ENCODE data around the gene SIM1.

Gene SIM1

DNA sequence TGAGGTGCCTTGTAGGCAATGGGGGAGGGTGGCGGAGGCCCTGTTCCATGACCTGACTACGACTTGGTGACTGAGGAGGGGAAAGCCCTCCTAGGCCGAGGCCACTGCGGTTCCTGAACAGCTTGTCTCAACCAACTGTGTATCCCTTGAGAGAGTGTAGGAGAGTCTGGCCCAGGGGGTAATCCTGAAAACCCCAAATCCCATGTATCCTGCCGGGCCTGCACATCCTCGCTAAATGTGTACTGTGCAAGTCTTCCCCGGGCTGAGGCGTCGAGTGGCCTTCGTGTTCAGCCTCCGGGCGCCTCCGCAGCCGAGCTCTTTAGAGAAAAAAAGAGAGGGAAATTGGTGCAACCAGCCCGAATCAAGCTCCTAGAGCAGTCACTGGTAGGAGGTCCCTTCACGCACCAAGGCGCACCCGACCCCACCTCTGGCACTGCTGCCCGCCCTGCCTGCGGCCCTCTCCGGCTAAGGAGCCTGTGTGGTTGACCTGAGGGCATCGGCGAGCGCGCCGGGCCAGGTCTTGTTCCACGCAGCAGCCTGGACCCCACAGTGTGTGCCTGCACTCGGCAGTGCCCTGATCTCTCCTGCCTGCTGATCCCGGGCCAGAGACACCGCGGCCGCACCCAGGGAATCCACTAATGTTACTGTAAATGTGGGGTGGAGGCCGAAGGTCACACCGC is 7.3 kb downstream of the SIM1 start:
- no peak for DNase-seq (ENCODE audit: low read depth)

DNA sequence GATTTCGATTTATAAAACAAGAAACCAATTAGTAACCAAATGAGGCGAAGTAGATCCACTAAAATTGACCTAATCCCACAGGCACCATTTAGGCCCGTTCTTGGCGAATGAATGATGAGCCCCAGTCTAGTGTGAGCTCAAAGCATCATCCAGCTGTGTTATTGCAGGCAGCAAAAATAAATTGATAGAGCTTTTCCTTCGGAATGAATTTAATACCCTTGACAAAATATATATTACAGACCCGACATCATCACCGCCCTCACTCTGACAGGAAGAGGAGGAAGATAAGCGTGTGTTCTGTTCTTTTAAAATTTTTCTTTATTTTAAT is 7.8 kb downstream of the SIM1 start:
- DNase-seq (ENCODE audit: low read depth): no peak

DNA sequence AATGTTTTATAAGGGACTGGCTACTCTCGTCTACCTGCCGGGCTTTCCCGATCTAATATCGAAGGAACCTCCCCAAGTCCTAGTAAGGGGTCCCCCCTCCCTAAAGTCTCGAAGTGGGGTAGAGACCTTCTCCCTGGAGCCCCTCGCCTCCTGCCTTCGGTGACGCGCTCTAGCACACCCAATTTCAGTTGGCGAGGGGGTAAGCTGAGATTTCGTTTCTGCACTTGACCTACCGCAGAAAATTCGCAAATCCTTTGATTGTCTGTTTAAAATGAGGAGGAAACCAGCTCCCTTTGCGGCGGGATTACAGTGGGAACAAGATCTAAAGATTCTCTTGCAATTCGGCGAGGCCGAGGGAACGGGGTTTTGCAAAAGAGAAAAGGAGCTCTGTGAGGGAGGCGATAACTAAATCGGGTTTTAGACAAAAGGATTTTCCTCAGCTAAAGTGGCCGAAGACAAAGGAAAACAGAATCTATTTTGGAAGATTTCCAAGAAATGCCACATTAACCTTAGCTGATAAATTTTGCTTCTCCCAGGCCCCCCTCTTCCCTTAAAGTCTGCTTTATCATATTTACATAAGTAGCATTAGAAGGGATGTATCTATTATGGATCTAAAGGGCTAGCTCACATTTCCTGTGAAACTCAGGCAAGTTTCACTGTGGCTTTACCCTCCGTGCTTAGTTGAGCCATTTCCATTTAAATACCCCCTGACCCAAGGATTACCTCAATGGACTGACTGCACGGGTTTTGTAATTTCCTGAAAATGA is 8.4 kb downstream of the SIM1 start:
- DNase-seq (ENCODE audit: low read depth): no peak

DNA sequence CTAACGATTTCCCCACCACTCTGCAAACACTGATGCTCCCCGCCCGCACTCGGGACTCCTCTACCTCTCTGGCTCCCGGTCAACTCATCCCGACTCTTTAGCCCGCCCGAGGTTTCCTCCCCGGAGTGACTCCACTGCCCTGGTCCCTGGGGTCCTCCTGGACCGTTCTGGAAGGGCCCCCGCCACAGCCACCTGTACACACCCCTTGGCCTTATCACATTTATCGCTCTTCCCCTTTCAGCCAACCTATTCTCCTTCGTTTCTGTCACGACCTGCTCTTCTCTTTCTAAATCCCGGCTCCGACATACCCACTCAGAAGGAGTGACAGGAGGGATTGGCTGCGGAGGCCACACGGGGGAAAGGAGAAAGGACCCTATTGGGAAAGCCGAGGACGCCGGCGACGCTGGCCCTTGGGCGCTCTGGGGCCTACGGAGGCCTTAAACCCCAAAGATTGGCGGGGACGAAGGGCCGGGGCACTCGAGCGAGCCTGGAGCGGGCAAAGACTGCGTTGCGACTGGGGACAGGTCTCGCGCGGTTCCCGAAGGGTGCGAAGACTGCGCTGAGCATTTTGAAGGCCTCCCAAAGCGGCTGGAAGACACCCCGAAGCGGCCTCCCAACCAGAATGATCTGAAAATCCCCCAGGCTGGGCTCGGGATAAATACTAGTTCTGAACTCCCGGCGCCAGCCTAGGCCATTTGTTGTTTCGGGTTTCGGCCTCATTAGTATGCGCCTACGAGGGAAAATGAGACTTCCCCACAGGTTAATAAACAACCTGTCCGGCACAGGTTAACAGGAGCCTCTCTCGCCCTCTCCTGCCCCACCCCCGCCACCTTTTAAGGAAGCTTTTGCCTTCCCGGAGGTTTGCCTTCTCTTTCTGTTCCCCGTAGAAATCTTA is 9.2 kb downstream of the SIM1 start:
- no peak for DNase-seq (ENCODE audit: low read depth)

DNA sequence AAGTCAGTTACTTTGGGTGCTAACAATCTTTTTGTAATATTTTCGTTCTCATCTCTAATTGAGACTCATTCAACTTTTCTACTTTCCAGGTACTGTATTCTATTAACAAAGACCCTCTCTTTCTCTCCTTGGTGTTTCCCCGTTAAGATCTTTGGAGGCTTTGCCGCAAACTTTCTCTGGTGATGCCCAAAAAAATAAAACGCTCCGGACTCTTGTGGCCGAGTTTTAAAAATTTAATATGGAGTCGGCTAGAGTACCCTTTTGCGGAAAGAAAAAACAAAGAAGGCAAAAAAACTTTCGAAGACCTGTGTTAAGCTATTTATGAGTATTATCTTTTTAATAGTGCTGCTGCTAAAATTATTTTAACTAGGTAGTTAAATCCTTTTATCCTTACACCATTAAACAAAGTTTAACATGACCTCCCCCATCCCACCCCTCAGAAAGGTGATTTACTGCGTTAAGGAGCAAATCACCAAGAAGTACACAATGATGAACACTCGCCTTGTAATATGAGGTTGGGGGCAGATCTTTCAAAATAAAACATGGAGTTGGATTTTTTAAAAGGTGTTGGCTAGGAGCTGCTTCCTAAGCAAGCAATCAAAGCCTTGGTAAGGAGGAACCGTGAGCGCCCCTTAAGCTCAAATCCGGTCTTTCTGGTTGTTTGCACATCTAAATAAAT is 10.0 kb downstream of the SIM1 start:
- DNase-seq (ENCODE audit: low read depth): no peak

DNA sequence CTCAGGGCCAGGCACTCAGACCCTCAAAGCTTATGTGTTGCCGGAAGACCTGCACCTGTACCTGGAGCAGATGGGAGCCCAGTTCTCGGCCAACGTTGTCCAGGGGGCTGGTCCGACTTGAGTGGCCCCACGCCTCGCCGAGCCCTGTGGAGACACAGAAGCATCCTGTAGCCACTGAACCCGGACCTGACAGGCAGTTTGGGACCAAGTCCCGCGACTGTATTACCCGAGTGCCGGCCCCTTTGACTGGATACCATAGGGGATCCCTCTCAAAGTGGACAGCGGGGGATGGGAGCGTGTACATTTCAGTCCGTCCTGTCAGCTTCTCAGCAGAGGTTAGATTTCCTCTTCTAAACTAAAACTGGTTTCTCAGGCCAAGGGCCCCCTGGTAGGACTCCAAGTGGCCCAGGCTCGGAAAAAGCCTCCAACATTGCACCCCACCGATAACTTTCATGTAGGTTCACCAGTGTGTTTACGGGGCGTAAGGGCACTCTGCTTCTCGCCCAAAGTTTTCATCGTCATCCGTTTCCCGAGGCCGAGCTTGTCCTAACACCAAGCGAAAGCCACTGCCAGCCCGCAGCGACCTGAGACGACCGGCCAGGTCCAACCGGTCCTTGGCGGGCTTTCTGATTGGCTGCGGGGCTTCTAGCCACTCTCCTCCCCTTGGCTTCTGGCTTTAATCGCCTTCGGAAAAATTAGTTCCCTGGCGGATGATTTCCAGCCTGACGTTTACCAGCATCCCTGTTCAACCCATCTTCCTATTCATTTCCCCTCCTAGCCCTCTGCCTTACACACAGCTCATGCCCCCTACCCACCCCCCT is 10.8 kb downstream of the SIM1 start:
- no peak for DNase-seq (ENCODE audit: low read depth)

DNA sequence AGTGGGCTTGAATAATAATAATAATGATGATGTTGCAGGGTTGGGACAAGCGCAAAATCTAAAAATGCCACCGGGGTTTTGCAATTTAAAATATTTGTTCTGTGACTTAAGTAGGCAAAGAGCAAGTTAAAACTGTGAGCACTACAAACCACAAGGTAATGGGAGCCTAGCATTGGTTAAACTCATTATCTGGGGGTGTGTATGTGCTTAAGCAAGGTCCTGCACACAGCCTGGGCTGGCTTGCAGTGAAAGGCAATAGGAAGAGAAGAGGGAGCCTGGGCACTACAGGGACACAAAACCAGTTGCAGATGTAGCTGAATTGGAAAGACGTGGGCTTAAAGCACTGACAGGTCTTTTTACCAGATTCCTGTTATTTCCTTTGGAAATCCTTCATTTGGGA is 11.7 kb downstream of the SIM1 start:
- no peak for DNase-seq (ENCODE audit: low read depth)

DNA sequence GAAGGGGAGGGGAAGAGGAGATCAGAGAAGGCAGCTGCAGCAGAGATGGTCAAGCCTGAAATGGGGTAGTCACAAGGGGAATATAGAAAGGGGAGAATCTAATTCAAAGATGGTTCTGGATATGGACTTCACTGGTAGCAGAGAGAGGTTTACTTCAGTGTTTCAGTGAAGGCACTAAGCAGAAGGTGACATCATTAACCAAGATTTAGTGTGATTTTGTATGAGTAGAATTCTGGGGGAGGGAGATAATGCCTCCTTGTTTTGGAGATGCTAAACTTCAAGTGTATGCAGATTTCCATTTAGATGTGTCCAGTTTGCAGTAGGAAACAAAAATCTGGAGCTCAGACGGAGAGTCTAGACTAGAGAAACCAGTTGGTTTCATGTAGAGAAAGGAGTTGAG is 13.1 kb downstream of the SIM1 start:
- no peak for DNase-seq (ENCODE audit: low read depth)

DNA sequence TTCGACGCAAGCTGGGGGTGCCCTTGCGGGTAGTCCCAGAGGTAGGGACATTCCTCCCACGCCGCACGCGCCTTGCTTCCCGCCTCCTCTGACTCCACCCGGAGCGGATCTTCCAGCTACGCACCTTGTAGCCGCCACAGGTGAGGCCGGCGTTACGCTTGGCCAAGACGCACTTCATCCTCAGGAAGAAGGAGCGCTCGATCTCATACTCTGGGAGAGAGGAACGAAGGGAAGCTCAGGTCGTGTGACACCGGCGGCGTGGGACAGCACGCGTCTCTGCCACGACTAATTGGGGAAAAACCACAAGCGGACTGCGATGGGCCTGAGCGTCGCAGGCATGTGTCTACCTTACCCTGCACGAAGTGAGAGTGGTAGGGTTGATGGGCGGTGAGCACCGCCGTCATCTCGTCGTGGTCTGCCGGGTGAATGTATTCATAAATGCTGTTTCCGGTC is 15.5 kb downstream of the SIM1 start:
- no peak for DNase-seq (ENCODE audit: low read depth)

DNA sequence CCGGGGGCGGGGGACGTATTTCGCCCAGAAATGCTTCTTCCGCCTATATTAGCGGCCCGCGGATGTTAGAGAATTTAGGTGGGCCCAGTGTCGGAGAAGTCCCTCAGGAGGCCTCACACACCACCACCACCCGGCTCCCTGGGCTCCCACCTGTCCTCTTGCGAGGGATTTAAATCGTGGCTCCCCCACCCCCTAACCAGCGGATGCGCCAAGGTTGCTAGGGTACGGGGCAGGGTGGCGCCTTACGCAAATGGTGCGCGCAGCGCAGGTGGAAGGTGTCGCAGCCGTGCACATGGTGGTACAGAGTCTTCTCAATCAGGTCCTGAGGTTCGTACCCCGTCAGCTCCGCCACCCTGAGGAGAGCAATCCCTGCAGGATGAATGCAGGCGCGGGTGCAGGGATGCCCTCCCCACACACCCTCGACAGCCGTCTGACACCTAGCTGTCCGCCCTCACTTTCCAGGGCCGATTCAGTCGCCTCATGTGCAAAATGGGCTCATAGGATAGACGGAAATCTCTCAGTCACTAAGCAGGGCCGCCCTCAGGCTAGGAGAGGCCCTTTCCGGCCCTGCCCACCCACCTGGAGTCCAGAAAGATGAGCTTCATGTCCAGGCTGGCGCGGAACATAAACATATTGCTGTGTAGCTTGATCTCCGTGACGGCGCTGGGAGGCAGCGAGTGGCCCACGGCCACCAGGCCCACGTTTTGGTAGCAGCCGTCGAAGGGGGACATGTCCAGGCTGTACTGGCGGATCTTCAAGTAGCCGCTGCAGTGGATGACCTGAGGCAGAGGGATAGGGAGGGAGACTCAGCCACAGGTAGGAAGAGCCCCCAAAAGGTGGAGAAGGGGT is 16.6 kb downstream of the SIM1 start:
- no peak for DNase-seq (ENCODE audit: low read depth)

DNA sequence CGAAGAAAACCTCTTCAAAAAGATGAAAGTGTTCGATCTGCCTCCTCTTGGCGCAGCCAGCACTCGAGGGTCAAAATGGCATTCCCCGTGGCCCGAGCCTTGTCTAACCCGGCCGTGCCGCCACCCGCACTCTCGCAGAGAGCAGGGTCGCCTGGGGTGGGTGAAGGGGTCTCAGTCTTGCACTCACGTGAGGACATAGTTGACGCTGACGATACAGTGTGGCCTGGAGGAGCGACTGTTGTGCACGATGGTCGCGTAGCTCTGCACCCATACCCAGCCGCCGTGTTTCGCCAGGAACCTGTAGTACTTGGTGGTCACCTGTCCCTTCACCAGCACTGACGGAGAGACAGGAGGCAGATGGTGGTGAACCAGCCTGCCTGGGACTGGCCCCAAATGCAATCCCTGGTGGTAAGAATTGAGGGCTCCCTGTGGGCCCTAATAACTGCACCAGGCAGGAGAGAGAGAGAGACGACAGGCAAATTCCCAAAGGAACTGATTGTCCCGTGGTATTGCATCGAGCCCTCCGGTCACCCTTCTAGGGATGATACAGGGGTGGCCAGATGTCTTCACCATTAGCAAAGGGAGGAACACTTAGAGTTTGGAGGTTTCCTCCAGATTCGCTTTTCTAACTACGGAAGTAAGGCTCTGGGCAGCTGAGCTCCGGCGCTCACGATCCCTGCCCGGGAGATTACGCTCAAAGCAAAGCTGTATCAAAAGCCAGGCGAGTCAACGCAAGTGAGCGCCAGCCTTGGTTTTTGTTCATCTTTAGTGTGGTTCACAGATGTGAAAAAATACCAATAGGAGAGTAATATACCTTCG is 17.4 kb downstream of the SIM1 start:
- DNase-seq (ENCODE audit: low read depth): no peak

DNA sequence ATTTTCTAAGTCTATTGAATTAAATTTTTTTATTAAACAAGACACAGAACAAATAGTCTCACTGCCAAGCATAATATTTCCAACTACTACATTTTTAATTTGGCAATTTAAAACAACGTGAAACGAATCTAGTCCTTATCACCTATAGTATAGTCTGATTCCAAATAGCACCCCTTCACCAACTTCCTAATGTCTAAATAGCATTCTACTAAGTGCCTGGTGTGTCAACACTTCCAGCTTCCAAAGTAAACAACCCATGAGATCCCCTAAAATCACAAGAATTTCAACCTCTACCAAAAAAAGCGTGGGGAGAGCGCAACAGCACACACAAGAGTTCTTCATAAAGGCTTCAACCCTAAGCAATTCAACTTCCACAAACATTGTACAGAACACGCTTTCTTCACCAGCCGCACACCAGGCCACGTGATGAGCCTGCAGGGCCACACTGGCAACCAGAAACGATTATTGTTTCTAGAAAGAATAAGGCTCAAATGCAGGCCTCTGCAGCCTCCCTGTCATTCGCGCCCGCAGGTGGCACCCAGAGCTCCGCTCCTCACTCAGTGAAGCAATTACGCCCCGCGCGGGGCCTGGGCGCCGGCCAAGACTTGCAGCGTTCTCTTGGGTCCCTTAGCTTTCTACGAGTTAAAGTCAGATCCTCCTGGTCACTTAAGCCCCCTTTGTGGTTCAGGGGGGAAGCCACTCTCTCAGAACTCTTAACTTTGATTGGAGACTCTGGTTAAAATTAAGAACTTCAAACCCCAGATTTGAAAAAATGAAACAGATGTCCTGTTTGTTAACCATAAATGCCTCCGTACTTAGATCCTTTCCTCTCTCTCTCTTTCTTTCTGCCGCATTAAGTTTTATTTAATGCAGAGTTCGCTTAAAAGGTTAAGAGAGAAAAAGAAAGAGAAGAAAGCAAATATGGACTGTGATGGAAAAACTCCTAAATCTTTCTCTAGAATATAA is 18.3 kb downstream of the SIM1 start:
- DNase-seq (ENCODE audit: low read depth): no peak

DNA sequence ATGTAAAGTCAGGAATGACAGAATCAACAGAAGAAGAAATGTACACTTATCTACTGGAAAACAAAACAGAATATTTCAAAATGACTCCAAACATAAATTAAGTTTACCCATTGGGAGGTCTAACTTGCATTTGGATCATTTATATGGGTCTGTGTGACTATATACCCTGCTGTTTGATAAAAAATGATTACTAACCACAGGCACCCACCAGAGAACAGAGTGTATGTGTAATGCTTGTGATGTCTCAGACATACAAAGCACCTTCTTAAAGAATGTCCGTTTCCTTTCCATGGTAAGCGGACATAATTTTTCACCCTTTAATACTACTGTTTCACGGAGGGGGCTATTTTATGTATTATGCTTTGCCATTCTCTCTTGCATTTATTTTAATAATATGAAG is 19.2 kb downstream of the SIM1 start:
- DNase-seq (ENCODE audit: low read depth): no peak

DNA sequence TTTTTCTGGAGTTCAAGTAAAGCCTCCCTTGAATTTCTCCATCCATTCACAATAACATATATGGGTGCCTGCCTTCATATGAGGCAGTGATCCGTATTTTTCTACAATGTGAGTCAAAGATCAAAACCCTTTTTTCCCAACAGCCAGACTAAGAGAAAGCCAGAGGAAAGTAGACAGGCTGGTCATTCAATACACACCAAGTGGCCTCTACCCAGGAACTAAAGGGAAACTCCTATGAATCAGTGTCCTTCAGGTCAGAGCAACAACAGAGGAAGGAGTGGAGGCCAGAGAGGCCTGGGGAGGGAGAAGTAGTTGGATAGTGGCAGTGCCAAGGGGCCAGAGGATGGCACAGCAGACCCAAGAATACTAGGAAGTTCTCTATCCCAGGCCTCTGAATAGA is 23.8 kb downstream of the SIM1 start:
- no peak for DNase-seq (ENCODE audit: low read depth)

DNA sequence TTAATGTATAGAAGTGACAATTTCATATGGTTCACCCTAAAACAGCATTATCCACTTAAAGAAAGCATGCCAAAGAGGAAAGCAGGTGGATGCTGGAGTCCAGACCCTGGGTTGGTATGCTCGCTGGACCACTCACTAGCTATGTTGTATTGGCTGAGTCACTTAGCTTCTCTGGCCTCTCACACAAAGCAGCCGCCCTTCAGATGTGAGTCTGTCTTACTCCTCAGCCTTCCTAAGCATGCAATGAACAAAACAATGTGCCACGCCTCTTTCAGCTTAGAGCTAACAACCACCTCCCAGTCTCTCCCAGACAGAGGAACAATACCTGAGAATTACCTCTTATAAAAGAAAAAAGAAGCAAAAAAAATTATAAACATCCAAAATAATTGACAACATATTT is 29.4 kb downstream of the SIM1 start:
- no peak for DNase-seq (ENCODE audit: low read depth)

DNA sequence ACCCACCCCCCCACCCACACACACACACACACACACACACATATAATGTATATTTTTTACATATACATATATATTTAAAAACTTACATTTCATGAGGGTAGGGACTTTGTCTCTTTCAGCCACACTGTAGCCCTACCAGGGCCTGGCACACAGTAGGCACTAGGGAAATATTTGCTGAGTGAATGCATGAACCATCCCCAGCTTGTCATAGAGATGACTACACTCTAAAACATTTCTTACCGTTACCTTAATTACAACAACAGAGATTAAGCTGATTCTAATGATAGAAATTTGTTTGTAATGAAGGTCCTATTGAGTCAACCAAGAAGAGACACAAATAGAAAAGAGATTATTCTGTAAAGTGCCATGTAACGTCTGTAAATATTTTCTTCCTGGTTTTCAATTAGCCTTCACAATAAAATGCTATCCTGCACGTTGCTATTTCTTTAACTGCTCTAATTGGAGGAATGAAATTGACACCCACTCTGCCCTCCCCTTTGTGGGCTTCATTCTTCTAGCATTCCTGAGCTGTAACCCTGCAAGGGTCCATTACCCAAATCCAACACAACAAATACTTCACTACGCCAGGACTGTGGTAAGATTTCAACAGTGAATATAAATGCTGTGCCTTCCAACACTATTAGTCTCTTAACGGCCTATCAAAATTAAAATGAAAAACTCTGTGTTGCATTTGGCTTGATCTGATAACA is 30.8 kb downstream of the SIM1 start:
- no peak for DNase-seq (ENCODE audit: low read depth)

DNA sequence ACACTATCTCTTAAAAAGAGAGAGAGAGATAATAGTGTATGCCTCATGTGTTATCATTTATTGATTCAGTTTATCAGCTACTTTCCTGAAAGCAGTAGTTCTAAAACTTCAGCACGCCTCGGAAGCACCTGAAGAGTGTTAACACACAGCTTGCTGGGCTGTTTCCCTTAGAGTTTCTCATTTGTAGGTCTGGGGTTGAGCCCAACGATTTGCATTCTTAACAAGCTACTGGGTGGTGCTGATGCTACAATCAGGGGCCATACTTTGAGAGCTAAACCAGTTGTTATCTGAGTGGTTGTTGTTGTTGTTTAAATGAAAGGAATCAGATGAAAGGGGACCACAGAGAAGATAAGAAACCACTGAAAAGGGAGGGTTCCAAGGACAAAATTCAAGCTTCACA is 32.6 kb downstream of the SIM1 start:
- no peak for DNase-seq (ENCODE audit: low read depth)

DNA sequence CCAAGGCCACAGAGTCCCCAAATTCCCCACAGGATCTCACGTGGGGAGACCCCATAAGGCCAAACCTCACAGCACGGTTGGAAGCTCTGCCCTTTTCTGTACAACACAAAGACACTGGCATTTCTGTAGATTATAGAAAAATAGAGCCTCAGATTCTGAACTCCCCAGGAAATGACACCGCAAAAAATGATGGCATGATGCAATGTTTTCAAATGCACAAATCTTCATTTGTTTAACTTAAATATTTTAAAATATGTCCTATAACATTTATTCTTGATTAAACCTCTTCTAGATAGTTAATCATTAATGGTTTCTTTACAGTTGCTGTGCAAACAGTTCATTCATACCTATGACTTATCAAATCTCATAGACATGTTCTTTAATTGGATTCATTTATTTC is 33.8 kb downstream of the SIM1 start:
- no peak for DNase-seq (ENCODE audit: low read depth)

Data from stimulated activated CD8-positive, alpha-beta memory T cell treated with anti-CD3 and anti-CD28 coated beads, Interleukin-15, amount 100 ng/mL, for 24 hours (primary cell).